ENCODE data around the gene STPG1. TPM values are rescaled to one million over a fixed set of nuclear protein-coding genes. Genes with fewer than 3 reads are reported as not detected.

STPG1 gene
- total RNA-seq, 4 donors from 2014 or later: 2.2 to 5.1 (median 3.5) TPM

- ATAC-seq (ENCODE audit: low FRiP score) (no peak), DNase-seq (ENCODE audit: low spot score) (no peak)
- TF ChIP-seq CTCF (IDR thresholded peaks at IDR 0.05): no peak
These were observed 85.7 kb downstream of the STPG1 start for GRCh38 chr1:24327891-24328290.

GRCh38 chr1:24327486-24327885 is 86.1 kb downstream of the STPG1 start:
- no peak for ATAC-seq (ENCODE audit: low FRiP score)
- no peak for DNase-seq (ENCODE audit: low spot score)
- no peak for TF ChIP-seq CTCF (IDR thresholded peaks at IDR 0.05)

- no peak for TF ChIP-seq CTCF (IDR thresholded peaks at IDR 0.05)
- no peak for ATAC-seq (ENCODE audit: low FRiP score)
These were observed 87.8 kb downstream of the STPG1 start for GRCh38 chr1:24325587-24326449.

DNA sequence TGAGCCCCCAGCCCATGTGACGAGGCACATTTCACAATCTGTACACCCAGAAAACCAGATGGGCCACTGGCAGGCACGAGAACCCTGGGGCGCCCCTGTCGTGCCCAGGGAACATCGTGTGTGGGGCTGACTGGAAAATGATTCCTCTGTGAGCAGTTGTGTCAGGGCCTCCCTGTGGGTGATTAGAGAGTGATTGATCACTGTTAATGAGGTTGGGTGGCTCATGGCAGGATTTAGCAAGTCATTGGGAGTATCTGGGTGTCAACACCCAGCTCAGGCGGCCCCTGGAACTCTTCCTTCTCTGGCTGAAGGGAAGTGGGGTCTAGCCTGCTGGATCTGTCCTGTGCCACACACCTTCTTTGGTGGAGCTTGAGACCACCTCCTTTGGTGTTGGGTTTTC is 88.7 kb downstream of the STPG1 start:
- ATAC-seq (ENCODE audit: low FRiP score) (no peak), DNase-seq (ENCODE audit: low spot score) (no peak)
- TF ChIP-seq CTCF (IDR thresholded peaks at IDR 0.05): no peak

More at GRCh38 chr1:24325587-24326449, 87.8 kb downstream of the STPG1 start:
- DNase-seq (ENCODE audit: low spot score): no peak

DNA sequence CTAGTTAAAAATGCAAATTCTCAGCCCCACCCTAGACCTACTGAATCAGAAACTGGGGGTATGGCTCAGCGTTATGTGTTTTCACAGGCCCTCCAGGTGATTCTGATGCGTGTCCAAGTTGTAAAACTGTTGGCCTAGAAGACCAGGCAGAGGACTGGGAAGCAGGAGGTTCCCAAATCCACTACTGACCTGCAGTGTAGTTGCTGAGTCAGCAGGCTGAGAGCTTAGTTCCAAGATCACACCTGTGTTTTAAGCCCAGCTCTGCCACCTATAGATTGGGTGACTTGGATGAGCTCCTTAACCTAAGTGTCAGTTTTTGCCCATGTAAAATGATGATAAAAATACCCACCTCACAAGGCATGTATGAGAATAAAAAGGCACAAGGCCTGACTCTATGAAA is 90.3 kb downstream of the STPG1 start:
- ATAC-seq (ENCODE audit: low FRiP score): no peak
- DNase-seq (ENCODE audit: low spot score): no peak
- TF ChIP-seq CTCF (IDR thresholded peaks at IDR 0.05): no peak

GRCh38 chr1:24322470-24323177 is 91.0 kb downstream of the STPG1 start:
- peak; percentile 22 for ATAC-seq (ENCODE audit: low FRiP score)
- DNase-seq (ENCODE audit: low spot score): no peak
- no peak for TF ChIP-seq CTCF (IDR thresholded peaks at IDR 0.05)

Data from omental fat pad (tissue), 4 donors.